GM18951 (cell line): Measurements from ENCODE around the gene SEMA7A.
"Not testable (repeated sequence)": the region's sequence is repeated elsewhere in the genome, so short reads cannot be mapped to it uniquely, and the experiment has no call there.

Source experiments
- POLR2A ChIP-seq: IDR thresholded peaks from 4 replicates; pipeline ENCODE4 v1.6.1; 2011; ENCODE audit warnings: mild to moderate bottlenecking; ENCODE audit not compliant: insufficient read length, insufficient read depth; ENCODE audit errors: extremely low read depth
- in situ Hi-C: fragments of 300-500 bp; cut with MboI; formaldehyde crosslinking; loops from one replicate; pipeline ENCODE4 v1.12.0; 2022; ENCODE audit warnings: low sequenced_read_pairs, mixed read lengths, inconsistent platforms; ENCODE audit not compliant: unreplicated experiment

The SEMA7A gene

DNA sequence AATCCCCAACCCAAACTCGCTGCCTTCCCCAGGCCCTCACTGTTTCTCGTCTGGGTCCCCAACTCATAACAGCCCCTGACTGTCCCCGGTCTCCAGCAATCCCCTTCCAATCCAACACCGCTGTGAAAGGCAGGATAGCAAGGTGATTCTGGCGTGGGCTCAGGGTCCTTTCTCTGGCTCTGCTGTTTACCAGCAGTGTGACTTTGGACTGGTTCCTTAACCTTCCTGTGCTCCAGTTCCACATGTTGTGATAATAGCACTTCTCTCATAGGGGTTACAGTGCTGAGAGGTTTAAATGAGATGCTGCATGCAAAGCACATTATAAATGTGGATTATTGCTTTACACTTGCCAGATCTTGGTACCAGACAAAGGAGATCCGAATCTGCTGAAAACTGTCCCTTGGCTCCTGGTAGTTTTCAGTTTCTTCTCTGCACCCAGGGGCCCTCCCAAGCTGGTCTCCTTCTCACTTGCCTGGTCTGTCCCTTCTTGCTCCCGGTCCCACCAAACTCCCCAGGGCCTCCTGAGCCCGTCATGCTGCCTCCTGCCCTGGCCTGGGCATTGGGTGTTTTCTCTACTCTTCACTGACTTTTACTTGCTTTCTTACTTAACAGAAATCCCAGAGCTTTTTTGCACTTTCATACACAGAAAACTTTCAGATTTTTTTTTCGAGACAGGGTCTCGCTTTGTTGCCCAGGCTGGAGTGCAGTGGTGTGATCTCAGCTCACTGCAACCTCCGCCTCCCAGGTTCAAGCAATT is 39.5 kb downstream of the SEMA7A start:
- in situ Hi-C loops = no loop called here
- no peak for TF ChIP-seq POLR2A

DNA sequence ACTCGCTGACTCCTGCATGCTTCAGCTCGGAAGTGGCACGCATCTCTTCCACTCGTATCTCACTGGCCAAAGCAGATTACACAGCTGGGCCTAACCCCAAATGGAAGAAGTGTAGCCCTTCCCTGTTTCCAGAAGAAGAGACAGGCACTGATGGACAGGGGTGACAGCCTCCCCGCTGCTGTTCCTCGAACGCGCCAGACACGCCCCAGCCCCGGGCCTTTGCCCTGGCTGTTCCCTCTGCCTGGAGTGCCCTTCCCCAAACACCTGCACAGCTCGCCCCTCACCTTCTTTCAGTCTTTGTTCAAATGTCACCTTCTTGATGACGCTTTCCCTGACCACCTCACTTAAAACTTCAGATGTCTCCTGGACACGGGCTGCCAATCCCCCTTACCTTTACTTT is 40.3 kb downstream of the SEMA7A start:
- in situ Hi-C loops = no loop called here
- no peak for TF ChIP-seq POLR2A

DNA sequence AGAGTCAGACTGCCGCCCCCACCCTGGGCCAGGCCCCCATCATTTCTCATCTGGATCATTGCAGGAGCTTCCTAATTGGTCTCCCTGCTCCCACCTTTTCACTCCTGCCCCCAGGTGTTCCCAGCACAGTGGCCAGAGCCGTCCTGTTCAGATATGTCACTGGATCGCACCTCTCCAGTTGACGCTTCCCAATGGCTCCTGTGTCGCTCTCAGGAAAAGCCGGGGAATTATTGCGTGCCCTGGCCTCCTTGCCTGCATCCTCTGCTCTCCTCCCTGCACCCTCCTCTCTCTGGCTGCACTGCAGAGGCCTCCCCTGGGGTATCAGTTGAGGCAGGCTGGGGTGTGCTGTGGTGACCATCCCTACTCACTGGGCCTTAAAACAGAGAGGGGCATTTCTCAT is 40.9 kb downstream of the SEMA7A start:
- TF ChIP-seq POLR2A = no peak
- in situ Hi-C loops = no loop called here

DNA sequence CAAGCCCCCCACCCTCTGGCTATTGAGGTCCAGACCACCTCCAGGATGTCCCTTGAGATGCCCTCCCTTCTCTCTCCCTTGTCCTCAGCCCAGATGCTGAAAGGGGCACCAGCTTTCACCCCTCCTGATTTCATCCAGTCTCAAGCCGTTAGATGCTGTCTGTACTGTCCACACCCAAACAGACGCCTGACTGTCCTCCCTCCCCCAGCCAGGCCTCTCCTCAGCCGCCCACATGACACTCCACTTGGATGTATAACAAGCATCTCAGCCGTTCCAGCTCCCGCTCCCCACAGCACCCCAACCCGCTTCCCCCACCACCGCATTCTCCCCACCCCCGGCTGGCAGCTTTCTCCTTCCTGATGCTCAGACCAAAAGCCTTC is 41.3 kb downstream of the SEMA7A start:
- in situ Hi-C loops = no loop called here
- TF ChIP-seq POLR2A = no peak

DNA sequence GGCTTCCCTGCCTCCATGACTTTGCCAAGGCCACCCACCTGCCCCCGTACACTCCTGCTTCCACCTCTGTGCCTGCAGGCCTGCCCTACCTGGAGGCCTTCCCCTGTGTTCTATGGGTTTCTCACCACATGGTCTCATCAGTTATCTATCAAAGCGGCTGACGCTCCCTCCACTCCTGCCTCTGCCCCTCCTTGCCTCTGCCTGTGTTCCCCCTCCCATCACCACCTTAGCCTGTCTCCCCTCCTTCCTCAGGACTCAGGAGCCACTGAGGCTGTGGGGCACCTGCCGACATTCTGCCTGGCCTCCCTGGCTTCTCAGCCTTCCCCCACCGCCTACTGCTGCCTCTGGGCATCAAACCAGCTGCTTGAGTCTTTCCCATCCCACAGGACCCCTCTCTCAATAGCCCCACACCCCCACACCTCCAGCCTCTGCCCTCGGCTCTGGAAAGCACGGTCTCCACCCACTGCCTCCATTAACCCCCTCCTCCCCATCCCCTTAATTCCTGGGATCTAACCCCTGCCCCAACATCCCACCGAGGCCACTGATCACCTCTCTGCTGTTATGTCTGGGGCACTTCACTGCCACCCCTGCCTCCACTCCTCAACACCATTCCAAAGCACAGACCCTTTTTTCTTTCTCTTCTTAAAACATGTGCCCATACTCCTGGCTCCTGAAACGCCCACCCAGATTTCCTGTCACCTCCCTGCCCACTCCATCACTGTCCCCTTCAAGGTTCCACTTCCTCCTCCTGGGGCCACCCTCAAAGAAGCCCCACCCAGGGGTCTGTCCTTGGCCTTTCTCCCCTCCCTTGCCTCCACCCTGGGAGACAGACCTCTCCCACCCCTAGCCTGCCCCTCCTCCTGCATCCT is 41.9 kb downstream of the SEMA7A start:
- TF ChIP-seq POLR2A = no peak
- in situ Hi-C loops = no loop called here

DNA sequence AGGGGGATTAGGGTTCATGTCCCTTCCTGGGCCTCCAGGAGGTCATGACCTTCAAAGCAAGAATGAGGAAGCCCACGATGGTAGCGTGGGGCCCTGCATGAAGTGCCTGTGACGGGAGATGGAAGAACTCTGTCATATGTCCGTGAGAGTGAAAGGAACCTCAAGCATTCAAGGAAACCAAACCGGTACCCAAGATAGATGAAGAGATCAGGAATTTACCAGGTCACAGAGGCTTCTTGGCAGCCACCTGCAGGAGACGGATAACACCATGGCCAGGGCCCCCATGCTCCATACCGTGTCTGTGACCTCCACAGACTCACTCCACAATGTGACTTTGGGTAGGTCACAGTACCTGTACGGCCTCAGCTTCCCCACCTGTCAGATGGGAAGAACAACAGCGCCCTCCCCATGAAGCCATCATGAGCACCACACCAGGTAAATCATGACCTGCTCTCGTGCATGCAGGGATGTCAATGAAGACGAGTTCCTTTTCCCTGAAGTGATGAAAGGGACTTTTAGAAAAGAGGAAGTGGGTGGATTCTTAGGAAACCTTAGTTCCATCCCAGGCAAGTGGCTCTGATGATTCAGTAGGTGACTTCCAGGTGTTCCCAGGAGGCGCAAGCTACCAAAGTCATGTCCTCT is 43.0 kb downstream of the SEMA7A start:
- TF ChIP-seq POLR2A = no peak
- in situ Hi-C loops = no loop called here

DNA sequence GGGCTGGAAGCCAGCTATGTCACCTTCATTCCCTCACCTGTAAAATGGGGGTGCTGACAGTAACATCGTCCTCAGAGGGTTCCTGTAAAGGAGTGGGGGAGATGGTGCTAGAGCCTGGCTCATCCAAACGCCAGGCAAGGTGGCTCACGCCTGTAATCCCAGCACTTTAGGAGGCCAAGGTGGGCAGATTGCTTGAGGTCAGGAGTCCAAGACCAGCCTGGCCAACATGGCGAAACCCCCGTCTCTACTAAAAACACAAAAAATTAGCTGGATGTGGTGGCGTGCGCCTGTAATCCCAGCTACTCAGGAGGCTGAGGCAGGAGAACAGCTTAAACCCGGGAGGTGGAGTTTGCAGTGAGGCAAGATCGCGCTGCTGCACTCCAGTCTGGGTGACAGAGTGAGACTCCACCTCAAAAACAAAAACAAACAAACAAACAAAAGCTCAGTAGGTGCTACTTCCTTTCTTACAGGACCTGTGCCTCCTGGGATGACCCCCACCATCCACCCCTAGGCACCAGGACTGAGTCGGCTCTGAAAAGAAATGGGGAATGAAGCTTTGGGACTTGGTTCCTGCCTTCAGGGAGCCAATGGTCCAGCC is 43.6 kb downstream of the SEMA7A start:
- in situ Hi-C loops = not testable (repeated sequence)

DNA sequence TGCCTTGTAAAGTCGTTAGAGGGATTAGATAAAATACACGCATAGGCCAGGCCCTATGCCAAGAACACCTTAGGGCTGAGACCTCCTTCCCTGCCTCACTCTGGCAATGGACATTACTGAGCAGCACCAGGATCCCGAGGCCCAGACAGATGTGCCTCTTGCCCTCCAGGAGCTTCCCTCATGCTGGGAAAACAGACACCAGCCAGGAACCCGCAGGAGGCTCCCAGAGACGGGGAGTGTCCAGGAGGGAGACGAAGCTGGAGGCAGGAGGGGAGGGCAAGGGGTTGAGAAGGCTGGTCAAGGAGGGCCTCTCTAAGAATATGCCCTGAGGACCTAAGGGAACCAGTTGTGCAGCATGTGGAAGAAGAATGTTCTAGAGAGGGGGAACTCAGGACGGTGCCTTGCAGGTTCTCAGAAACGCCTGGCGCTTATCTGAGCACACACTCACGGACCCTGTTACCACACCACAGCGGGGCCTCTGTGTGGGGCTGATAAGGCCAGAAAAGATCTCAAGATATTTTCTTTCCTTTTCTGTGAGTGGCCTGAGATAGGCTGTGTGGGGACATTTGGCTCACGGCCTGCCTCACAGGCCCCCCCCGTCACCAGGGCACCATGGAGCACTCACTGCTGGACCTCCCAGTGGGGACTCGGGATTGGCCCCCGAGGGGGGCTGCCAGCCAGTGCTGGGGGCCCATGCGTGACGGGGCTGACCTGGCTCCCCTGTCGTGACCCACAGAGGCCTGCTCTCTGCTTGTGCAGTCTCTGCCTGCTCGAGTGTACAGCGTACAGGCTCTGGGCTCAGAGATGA is 44.3 kb downstream of the SEMA7A start:
- TF ChIP-seq POLR2A = no peak
- in situ Hi-C loops = no loop called here

DNA sequence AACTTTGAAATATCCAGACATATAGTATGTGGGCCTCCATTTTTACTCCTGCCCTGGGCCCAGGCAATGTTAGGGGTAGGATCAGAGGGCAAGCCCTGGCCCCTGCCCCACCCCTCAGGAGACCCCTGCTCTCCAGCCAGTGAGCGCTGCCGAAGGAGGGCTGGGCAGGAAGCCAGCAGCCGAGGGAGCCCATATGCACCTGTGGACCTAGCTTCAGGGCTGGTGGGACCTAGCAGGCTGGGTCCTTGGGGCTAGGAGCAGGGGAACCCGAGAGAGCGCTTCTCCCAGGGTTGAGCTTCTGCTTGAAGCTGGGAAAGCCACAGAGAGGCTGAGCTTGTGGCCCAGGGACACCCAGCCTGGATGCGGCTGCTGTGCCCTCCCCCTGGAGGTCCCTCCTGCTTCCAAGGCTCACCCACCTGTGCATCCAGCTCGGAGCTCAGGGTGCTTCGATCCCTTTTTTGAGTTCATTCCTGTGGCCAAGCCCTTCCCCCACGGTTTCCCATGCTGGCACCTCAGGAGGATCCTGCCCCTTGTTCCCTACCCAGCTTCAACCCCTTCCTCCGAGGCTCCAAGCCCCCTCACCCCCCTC is 45.3 kb downstream of the SEMA7A start:
- in situ Hi-C loops = no loop called here
- no peak for TF ChIP-seq POLR2A

DNA sequence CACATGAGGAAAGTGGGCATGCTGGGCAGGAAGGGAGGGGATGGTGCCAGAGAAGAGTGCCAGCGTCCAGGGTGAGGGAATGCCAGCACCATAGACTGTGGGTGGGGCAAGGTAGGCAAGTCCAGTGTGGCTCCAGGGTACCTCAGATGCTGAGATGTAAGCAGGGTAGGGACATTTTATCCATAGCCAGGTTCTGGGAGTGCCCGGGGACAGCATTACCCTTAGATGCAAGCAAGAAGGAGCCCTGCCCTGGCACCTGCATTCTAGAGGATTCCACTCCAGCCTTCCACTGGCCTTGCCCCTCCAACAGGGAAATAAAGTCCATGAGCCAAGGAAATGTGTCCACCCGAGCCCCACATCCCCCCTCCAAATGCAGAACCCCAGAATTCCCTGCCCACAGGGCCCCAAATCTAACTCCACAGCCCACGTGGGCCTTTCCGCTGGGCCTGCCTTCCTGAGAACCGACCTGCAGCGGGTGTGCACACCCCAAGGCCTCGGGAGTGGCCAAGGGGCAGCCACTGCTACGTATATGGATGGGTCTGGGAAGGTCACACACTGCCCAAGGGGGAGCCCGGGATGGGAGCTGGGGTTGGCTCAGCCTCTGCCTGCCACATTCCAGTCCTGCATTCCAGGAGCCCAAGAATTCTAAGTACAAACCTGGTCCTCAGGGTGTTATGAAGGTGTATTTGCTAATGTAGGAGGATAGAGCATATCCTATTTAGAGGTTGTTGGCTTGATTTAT is 46.0 kb downstream of the SEMA7A start:
- in situ Hi-C loops = no loop called here

DNA sequence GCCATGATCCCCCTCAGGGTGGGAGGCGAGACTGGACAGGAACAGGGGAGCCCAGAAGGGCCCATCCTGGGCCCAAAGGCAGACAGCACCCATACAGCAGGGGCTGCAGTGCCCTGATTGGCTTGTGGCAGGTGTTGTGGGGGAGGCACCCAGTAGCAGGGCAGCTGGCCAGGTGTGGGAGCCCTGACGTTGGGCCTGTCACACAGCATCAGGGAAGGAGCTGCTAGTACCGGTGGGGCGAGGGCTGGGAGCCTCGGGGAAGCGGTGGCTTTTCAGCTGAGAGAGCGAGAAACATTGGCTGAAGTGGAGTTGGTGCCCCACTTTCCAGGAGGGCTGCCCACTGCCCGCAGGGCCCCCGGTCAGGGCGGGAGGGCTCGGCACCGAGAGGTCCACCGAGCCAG is 46.6 kb downstream of the SEMA7A start:
- TF ChIP-seq POLR2A = no peak
- in situ Hi-C loops = no loop called here

More for the DNA sequence above, 46.0 kb downstream of the SEMA7A start:
- no peak for TF ChIP-seq POLR2A

DNA sequence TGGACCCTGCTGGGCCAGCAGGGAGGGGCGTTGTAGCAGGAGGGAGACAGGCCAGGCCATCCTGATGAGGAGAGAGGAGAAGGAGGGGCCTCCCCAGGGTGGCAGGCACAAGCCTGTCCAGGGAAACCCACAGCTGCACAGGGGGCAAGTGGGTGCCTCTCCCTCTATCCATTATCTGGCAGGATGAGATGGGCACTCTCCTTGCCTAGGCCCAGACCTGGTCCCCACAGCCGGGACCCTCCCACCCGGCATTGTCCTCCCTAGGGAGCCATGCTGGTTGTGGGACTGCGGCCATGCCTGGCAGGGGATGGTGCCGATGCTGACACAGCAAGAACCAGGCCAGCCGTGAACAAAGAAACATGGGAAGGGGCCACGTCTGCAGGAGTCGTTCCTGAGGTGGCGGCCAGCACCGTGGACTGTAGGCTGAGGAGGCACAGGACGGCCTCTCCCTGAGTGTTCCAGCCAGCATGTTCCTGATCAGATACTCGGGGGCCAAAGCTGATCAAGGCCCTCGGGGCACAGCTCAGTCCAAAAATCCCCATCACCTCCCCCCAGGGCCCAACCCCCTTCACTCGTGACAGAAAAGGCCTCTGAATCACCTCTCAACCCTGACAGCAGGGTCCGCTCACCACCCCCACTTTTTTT is 47.1 kb downstream of the SEMA7A start:
- TF ChIP-seq POLR2A = no peak
- in situ Hi-C loops = no loop called here
